SKM-1 (cell line): ENCODE data around the gene MAP3K7.

Experiments
- DNase-seq: peaks from one replicate; lab custom pipeline; 2025; ENCODE audit not compliant: unreplicated experiment; lab: John Stamatoyannopoulos, UW

The MAP3K7 gene

DNA sequence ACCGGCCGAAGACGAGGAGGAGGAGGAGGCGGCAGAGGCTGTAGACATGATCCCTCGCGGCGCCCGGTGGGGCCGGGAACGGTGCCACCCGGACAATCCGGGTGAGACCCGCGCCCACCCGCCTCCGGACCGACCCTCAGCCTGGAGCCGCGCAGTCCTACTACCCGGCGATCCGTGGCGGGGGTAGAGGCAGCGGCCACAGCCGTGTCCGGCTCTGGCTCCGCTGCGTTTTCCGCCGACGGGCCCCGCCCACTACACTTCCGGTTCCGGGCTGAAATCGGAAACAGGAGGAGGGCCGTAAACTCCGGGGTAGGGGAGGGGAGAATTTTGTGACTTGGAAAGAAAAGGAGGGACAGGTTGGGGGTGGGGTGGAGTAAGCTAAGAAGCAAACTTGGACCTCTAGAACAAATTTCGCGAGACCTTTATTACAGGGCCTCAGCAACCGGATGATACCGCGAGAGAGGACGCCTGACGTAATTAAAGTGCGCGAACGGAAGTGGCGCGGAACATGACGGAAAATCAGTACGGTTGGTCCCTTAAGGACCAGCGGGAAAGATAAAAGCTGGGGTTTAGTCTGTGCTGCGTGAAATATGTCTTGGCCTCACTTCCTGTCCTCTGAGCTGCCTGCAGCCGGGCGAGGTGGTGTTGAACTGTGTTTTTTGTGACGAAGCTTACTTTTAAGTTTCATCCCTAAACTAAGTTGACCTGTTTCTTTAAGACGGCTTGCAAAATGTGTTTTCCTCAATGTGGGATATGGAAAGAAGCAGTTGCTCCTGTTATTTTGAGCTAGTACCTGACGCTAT is at the start of gene MAP3K7:
Gene MAP3K7 (minus strand): TSS at position 237 of the 803 bp plus-strand sequence. CDS start 189 bp downstream, at position 48.
- peak; percentile 82 for DNase-seq

DNA sequence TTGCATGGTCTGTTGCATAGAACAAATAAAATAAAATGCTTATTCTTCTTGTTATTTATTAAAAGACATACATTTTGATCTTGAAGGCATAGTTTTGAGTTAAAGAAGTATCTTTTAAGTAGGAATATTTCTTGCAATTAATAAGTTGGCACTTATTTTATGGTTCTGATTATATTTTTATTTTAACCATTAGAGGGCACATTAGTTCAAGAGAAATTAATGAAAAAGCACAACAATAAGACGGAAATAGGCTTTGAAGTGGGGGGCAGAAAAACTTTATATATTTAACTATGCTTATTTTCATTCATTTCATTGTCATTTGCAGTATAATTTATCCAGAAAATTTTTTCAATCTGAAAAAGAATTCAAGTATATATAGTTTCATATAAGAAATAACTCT is 44.2 kb upstream of the MAP3K7 start:
- DNase-seq, result no peak

DNA sequence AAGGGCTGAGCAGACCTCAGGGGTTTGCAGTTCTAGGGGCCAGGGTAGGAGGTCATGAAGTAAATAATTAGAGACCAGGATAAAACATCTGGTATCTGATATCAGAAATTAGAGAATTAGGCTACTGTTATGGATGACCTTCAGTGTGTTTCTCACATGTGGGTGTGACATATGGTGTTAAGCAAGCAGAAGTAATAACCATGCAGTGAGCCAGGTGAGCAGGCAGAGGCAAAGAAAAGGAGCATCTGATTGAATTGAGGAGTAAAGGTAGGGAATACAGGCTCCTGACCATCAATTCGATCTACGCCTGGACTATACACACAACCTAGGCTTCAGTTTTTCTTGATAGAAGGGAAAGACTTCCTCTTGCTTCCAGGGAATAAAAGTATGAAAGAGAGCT is 34.7 kb upstream of the MAP3K7 start:
- DNase-seq, result no peak

DNA sequence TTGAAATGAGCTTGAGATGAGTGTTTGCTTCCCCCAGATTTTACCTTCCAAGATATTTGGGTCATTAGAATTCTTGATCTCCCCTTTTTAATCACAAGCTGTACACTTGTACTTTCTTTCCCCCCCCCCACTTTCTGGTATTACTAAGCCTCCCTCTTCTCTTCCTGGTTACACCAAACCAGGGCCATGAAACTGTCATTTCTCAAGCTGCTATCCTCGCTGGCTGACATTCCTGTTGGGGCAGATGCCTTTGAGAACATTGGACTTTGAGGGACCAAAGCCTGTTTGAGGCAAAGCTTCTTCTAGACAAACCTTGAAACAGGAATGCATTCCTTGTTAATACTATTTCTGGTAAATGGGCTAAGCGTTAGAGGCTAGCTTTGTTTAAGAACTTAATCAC is 32.3 kb upstream of the MAP3K7 start:
- DNase-seq, result no peak

- DNase-seq, result no peak
Measured at GRCh38 chr6:90612313-90612680, 25.4 kb upstream of the MAP3K7 start.

GRCh38 chr6:90611543-90612312 is 24.9 kb upstream of the MAP3K7 start:
- DNase-seq, result no peak

- DNase-seq, result peak; percentile 28
Measured at GRCh38 chr6:90610751-90611542, 24.1 kb upstream of the MAP3K7 start.

DNA sequence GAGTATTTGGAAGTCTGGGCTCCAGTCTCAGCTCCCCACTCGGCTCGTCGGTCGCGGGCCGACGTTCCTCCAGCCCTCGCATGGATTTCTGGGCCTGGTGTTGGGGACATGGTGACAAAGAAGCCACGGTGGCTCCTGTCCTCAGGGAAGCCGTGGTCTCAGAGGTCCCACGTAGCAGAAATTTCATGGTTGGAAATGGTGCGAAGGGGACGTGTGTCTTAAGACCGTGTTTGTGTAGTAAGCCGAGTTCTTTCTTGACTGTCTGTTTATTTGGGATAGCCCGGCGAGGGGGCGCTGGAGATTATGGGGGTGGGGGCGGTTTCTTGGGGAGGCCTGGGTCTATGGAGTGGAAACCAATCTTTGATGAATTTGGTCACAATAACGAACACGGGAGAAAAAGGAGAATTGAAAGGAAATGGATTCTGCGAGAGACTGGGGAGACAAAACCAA is 23.5 kb upstream of the MAP3K7 start:
- no peak for DNase-seq

DNA sequence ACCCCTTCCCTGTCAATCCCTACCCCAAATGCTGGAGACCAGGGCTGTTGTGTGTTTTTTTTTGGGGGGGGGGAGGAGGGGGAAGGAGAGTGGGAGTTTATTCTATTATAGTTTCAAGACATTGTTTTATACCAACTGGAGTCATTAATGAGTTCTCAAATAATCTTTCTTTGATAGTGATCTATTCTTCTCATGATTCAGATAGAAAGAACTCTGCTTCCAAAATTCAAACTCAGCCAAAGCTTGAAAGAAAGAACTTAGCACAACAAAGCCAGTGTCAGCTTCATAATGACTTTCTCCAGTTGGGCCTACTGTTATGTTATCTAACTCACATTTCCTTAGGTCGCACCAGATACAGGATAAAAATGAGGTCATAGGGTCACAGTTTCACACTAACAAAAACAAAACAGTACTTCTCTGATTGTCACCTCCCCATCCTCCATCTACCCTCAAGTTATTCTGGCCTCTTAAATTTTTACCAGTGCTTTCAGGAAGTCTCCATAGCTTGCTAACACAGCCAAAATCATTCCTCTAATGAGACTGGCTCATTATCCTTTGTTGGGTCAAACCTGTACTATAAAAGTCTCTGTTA is 19.0 kb upstream of the MAP3K7 start:
- DNase-seq, result no peak

DNA sequence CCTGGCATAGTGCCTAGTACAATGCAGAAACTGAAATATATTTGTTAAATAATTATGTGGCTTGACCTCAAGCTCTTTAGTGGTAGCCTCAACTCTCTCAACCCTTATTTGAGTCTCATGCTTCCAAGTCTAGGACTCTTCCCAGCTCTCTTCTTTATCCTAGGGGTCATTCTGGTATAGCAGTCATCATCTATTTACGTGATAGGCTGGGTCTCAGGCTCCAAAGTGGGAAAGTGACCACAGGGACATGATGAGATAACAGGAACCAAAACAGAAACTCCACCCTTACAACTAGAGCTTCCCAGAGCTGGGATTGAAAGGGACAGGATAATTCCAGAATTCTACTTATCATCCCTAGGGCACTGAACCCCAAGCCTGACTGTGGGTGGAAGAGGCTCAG is 17.7 kb upstream of the MAP3K7 start:
- DNase-seq, result no peak

DNA sequence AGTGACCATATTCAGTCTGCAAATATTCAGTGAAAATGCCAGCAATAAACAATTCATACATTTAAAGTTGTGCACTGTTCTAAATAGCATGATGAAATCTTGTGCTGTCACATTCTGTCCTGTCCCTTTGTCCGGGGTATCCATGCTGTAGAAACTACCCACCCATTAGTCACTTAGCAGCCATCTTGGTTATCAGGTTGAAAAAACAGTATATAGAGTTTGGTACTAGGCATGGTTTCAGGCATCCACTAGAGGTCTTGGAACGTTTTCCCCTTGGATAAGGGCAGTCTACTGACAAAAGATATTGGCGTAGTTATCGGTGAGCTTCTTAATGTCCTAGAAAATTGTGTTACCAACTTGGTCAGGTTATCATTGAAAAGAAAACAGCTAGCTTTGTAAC is 12.3 kb upstream of the MAP3K7 start:
- no peak for DNase-seq

GRCh38 chr6:90598192-90598951 is 11.5 kb upstream of the MAP3K7 start:
- no peak for DNase-seq

DNA sequence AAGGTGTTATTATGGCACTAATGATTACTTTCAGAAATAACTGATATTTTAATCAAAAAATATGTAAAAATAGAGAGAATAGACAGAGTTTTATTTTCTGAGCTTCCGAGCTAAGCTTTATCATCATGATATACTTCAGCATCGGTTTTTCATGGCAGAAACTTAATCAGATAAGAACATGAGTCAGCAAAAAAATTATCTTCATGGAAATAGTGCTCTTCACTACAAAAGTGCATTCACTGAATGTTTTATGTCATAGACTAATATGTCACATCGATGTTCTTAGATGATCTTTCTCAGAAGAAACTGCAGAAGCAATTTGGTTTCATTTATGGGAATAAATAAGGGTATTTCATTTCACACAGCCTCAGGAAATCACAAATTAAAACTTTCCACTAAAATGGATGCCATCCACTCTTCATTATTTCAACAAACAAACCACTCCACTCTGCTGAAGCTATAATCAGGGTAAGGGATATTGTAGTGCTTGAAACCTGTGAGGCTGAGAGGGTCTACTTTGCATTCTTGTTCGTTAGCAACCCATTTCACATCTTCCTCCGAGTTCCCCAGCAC is 10.2 kb upstream of the MAP3K7 start:
- DNase-seq, result no peak

DNA sequence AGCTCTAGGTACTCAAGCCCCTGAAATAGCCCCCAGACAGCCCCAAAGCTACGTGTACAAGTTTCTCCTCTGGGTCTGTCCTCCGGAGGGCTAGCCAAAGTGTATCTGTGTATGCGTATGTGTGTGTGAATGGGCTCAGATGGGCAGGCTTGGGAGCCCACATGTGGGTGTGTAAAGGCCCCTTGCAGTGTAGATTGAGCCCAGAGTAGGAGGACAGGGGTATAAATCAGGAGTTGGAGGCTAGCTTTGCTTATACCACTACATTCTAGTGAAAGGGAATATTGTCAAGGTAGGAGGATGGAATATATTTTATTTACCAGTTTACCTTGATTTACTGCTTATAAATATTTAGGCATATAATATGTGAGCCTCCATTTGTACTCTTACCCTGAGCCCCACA is 9.0 kb upstream of the MAP3K7 start:
- DNase-seq, result no peak

- DNase-seq, result no peak
Measured at GRCh38 chr6:90586546-90586835, 381 bp downstream of the MAP3K7 start.

DNA sequence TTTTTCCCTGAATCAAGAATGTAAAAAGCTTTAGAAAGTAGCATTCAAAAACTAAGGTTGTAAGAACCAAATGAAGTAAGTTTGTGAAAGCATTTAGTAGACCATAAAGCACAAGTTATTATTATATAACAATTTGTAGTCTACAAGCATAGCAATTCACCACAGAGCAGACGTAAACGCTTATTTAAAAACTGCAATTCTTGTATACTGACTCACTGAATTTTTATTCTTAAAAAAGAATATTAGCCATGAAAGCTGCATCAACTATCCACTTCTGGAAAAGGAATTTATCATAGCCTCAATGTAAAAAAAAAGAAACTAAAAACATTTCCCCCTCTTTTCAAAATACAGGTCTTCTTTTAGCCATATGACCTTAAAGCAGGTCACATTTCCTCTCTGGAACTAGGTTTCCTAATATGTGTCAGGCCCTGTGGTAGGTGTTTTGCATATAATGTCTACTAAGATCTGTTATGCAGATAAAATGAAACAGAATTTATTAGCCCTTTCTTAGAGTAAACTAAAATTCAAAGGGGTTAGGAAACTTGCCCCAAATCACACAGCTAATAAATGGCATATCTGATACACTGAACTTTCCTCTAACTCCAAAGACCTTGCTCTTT is 2.1 kb downstream of the MAP3K7 start:
- no peak for DNase-seq

GRCh38 chr6:90583836-90584481 is 2.9 kb downstream of the MAP3K7 start:
- no peak for DNase-seq

GRCh38 chr6:90583179-90583835 is 3.6 kb downstream of the MAP3K7 start:
- no peak for DNase-seq

- DNase-seq, result no peak
Measured at GRCh38 chr6:90581146-90581545, 5.7 kb downstream of the MAP3K7 start.
